GM19463 (cell line): ENCODE results near the gene AP3S2.

Source experiments
- ATAC-seq: cut with Tn5 transposase; IDR thresholded peaks from one replicate; pipeline ENCODE4 v1.9.1; 2021; ENCODE audit warnings: mild to moderate bottlenecking, moderate library complexity; ENCODE audit not compliant: unreplicated experiment

The AP3S2 gene

GRCh38 chr15:89820666-89821611 is 72.9 kb downstream of the AP3S2 start:
- no peak for ATAC-seq

- no peak for ATAC-seq
Measured at GRCh38 chr15:89818287-89818686, 75.5 kb downstream of the AP3S2 start.

DNA sequence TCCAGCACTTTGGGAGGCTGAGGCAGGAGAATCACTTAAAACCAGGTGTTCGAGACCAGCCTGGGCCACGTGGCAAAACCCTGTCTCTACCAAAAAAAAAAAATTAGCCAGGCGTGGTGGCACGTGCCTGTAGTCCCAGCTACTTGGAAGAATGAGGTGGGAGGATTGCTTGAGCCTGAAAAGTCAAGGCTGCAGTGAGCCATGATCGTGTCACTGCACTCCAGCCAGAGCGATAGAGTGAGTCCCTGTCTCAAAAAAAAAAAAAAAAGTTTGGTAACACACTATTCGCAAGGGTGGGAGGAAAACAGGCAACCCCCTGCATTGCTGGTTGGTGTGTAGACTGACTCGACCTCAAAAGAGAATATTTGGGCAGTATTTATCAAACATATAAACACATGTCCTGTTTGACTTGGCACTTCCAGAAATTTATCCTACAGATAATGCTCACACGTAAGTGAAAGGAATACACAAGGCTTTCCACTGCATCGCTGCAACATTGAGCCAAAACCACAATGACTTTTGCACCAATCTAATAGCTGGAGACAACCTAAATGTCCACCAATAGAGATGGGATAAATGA is 76.0 kb downstream of the AP3S2 start:
- no peak for ATAC-seq

DNA sequence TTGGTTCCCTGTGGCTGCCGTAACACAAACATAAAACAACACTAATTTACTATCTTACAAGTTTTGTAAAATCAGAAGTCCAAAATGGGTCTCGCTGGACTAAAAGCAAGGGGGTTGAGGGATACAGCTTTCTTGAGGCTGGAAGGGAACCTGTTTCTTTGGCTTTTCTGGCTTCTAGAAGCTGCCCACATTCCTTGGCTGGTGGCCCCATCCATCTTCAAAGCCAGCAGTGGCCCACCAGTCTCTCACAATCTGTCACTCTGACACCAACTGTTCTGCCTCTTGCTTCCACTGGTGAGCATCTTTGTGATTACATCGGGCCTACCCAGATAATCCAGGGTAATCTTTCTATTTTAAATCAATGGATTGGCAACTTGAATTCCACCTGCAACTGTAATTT is 78.0 kb downstream of the AP3S2 start:
- ATAC-seq, result no peak

GRCh38 chr15:89814112-89814742 is 79.6 kb downstream of the AP3S2 start:
- ATAC-seq, result no peak

DNA sequence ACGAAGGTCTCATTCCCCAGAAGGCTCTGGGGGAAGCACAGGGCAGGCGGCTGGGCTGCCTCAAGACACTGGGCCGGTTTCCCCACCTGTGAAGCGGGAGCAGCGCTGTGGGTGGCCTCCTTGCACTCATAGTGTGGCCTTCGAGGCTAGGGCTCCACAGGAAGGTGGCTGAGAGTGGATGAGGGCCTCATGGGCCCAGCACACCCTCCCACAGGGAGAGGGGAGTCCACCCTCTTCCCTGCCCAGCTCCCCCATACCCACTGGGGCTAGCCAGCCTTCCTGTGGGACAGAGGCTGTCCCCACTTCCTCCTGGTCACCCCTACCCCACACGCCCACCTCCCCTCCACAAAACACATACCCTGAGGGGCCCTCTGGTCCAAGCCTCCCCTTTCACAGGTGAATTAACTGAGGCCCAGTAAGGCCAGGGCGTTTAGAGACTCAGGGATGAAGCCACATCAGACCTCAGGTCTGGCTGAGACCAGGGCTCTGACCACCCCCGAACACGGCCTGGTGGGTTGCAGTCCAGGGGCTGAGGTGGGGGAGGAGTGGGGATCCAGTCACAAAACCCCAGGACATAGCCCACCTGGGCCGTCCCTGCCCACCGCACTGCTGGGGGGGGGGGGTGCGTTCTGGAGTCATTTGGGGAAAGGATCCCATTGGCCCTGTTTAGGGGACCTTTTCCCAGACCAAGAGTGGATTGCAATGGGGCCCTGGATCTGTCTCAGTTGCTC is 80.2 kb downstream of the AP3S2 start:
- no peak for ATAC-seq

DNA sequence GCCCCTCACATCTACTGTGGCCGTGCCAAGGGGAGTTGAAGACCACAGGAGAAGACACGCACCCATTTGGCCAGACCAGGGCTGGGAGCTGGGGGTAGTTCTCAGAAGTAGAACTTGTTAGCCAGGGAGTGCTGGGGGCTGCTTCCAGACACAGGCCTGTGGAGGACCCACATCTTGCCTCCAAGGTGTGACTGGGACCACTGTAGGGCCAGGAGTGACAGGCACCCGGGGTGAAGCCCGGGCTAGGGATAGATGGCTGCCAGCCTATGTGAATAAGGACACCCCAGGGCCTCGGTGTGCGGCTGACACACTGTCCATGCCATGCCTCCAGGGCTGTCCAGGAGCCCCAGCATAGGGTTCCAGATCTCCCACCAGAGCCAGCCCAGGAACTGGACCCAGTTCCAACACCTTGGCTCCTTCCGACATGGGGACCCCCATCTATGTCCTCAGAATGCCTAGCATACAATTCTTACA is 80.9 kb downstream of the AP3S2 start:
- no peak for ATAC-seq

- ATAC-seq, result no peak
Measured at GRCh38 chr15:89812011-89812846, 81.6 kb downstream of the AP3S2 start.

DNA sequence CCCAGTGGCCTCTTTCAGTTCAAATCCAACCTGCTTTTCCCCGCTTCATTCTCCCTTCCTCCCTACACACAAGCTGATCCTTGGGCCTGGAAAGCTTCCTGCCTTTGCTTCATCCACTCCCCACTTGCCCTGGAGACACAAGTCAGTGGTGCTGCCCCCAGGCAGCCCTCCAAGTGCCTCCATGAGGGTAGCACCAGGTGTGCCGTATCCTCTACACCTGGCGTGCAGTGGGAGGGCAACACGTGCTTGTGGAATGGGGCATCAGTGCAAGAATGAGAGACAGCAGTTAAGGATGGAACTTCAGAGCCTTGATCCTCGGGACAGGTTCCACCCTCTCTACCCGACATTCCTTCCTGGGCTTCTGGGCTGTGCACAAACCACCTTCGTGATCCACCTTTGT is 83.0 kb downstream of the AP3S2 start:
- ATAC-seq, result no peak

DNA sequence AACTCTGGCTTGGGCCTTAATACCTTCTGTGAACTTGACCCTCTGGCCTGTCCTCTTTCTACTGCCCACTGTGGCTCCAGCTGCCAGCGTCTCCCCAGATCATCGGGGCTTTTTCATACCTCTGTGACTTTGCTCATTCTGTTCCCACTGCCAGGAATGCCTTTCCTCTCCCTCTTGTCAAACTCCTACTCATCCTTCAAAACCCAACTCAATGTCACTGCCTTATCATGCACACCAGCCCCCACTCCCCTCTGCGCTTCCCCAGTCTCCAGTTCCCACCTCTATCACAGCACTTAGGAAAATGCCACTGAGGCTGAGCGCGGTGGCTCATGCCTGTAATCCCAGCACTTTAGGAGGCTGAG is 84.0 kb downstream of the AP3S2 start:
- no peak for ATAC-seq

- no peak for ATAC-seq
Measured at GRCh38 chr15:89809093-89809786, 84.6 kb downstream of the AP3S2 start.

- no peak for ATAC-seq
Measured at GRCh38 chr15:89808160-89808870, 85.5 kb downstream of the AP3S2 start.

DNA sequence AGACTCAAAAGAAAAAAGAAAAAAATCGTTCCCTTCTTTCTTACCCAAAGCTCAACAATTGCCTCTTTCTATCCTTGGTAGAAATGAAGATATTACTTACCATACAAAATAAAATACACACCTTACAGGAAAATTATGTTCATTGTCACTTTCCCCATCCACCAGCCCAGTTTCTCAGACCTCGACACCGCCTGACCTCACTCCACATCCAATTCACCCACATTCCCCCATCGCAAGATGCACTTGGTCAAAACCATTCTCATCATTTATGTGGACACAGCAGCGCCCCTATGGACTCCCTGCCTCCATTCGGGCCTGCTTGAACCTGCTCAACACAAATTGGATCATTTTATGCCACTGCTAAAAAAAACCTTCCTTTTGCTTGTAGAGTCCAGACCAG is 86.1 kb downstream of the AP3S2 start:
- ATAC-seq, result no peak

- ATAC-seq, result no peak
Measured at GRCh38 chr15:89806559-89807550, 86.9 kb downstream of the AP3S2 start.

- ATAC-seq, result no peak
Measured at GRCh38 chr15:89806210-89806558, 87.6 kb downstream of the AP3S2 start.

DNA sequence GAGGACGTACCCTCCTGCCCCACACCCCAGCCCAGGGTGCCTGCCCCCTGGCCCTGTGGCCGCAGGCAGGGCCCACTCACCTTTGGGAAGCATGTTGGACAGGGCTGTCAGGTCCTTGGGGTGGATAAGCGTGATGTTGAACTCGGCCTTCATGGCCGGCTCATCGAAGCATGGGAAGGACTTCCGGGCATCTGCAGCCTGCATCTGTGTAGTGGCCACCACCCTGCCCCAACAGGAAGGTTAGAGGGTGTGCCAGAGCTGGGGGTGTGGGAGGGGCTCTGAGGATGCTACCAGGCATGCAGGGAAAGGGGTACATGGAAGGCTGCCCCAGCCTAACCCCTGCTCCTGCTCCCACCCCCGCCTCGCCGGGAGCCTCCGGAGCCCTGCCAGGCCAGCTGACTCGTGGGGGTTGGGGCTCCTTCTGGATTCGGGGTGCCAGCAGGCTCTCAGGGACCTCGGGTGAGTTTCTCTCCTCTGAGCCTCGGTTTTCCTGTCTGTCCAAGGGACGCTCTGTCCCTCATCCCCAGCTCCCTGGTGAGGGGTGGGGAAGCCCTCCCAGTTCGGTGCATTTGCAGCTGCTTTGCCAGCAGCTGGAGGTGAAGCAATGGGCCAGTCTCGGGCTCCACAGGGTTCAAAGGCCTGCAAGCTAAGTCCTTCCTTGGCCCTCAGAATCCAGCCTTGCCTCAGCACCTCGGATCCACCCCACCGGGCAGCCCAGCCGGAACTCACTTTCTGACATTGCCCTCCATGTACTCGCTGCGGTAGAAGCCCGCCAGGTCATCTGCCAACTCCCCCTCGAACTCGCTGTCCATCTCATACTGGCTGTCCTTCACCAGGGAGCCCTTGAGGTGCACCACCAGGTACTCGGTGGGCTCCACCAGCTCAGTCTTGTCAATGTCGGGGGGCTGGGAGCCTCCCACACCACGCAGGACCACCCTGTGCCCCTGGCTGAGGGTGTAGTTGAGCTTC is 88.3 kb downstream of the AP3S2 start:
- no peak for ATAC-seq
